GM19455 (cell line): ENCODE measurements around the gene NLGN4X.
"Not testable (repeated sequence)": the region's sequence is repeated elsewhere in the genome, so short reads cannot be mapped to it uniquely, and the experiment has no call there.

ENCODE experiments used
- ATAC-seq: cut with Tn5 transposase; IDR thresholded peaks from one replicate; pipeline ENCODE4 v1.9.1; 2021; ENCODE audit not compliant: unreplicated experiment

NLGN4X gene

GRCh38 chrX:6015423-6015822 lies 213.2 kb downstream of the NLGN4X start:
- ATAC-seq: no peak

- ATAC-seq: no peak
These were observed 216.3 kb downstream of the NLGN4X start for GRCh38 chrX:6012357-6012756.

GRCh38 chrX:6005856-6006255 lies 222.8 kb downstream of the NLGN4X start:
- ATAC-seq: no peak

GRCh38 chrX:6004529-6004928 lies 224.1 kb downstream of the NLGN4X start:
- no peak for ATAC-seq

GRCh38 chrX:6002056-6002455 lies 226.6 kb downstream of the NLGN4X start:
- no peak for ATAC-seq

GRCh38 chrX:5998901-5999300 lies 229.8 kb downstream of the NLGN4X start:
- ATAC-seq: no peak

GRCh38 chrX:5998456-5998855 lies 230.2 kb downstream of the NLGN4X start:
- no peak for ATAC-seq

- no peak for ATAC-seq
These were observed 237.3 kb downstream of the NLGN4X start for GRCh38 chrX:5991393-5991792.

- no peak for ATAC-seq
These were observed 249.3 kb downstream of the NLGN4X start for GRCh38 chrX:5979338-5979737.

GRCh38 chrX:5976332-5976731 lies 252.3 kb downstream of the NLGN4X start:
- ATAC-seq: no peak

- ATAC-seq: no peak
These were observed 257.4 kb downstream of the NLGN4X start for GRCh38 chrX:5971300-5971699.

GRCh38 chrX:5965406-5965805 lies 263.3 kb downstream of the NLGN4X start:
- no peak for ATAC-seq

GRCh38 chrX:5959286-5959685 lies 269.4 kb downstream of the NLGN4X start:
- no peak for ATAC-seq

- ATAC-seq: no peak
These were observed 270.1 kb downstream of the NLGN4X start for GRCh38 chrX:5958523-5958922.

GRCh38 chrX:5957506-5957905 lies 271.2 kb downstream of the NLGN4X start:
- no peak for ATAC-seq

- no peak for ATAC-seq
These were observed 292.2 kb downstream of the NLGN4X start for GRCh38 chrX:5936438-5936837.

GRCh38 chrX:5928224-5928623 lies 300.4 kb downstream of the NLGN4X start:
- ATAC-seq: no peak

GRCh38 chrX:5916945-5917344 lies 311.7 kb downstream of the NLGN4X start:
- ATAC-seq: no peak

GRCh38 chrX:5915783-5916182 lies 312.9 kb downstream of the NLGN4X start:
- no peak for ATAC-seq

GRCh38 chrX:5907207-5907606 lies 321.5 kb downstream of the NLGN4X start:
- no peak for ATAC-seq

GRCh38 chrX:5903586-5904190 lies 325.0 kb downstream of the NLGN4X start:
- ATAC-seq: not testable (repeated sequence)

GRCh38 chrX:5898463-5898862 lies 330.2 kb downstream of the NLGN4X start:
- no peak for ATAC-seq

GRCh38 chrX:5891378-5891777 lies 337.3 kb downstream of the NLGN4X start:
- no peak for ATAC-seq
